Esophagus squamous epithelium (tissue), 4 donors: ENCODE data around the gene ATP11B.

ENCODE experiments used
- POLR2A ChIP-seq, 4 donors: fragments of 450-650 bp; IDR thresholded peaks; one replicate each; pipeline ENCODE4 v1.6.1; 2017; ENCODE audit warnings: antibody characterized with exemption in 4 of 4, mild to moderate bottlenecking in 4 of 4, moderate library complexity in 3 of 4
- TF ChIP-seq, protein P1 (sequence below), 6 experiments: fragments of 450-650 bp in 4 of 6; fragments of 200-600 bp in 2 of 6; sonication (generic) in 2 of 6; IDR thresholded peaks; one replicate each; pipeline ENCODE4 v1.5.1; 2016 to 2019; ENCODE audit warnings: antibody characterized with exemption in 6 of 6, mild to moderate bottlenecking in 4 of 6, moderate library complexity in 4 of 6

DNA sequence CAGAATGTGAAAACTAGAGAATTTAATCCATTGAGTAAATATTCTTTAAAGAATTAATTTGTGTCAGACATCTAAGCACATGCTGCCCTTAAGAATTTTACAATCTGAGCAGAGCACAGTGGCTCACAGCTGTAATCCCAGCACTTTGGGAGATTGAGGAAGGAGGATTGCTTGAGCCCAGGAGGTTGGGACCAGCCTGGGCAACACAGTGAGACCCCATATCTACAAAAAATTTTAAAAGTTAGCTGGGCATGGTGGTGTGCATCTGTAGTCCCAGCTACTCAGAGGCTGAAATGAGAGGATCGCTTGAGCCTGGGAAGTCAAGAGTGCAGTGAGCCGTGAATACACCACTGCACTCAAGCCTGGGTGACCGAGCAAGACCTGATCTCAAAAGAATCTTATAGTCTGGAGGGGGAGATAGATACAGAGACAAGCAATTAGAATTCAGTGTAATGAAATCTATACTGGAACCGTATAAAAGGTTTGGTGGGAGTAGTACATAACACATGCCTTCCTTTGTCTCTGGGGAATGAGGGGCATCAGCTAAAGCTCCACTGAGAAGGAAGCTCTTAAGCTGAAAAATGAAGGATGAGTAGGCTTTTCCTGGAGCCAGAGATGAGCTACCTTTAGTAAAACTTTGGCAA, 21.2 kb downstream of the ATP11B start:
- TF ChIP-seq, protein P1, sequence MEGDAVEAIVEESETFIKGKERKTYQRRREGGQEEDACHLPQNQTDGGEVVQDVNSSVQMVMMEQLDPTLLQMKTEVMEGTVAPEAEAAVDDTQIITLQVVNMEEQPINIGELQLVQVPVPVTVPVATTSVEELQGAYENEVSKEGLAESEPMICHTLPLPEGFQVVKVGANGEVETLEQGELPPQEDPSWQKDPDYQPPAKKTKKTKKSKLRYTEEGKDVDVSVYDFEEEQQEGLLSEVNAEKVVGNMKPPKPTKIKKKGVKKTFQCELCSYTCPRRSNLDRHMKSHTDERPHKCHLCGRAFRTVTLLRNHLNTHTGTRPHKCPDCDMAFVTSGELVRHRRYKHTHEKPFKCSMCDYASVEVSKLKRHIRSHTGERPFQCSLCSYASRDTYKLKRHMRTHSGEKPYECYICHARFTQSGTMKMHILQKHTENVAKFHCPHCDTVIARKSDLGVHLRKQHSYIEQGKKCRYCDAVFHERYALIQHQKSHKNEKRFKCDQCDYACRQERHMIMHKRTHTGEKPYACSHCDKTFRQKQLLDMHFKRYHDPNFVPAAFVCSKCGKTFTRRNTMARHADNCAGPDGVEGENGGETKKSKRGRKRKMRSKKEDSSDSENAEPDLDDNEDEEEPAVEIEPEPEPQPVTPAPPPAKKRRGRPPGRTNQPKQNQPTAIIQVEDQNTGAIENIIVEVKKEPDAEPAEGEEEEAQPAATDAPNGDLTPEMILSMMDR (IDR thresholded peaks at IDR 0.05) = no peak
- no peak for TF ChIP-seq POLR2A (IDR thresholded peaks at IDR 0.05)
